Activated T-helper 9 cell treated with anti-CD3 and anti-CD28 coated beads, Interleukin-2, amount 50 U/mL, for 16 hours (primary cell): Measurements from ENCODE around the gene LPIN1.
"Not testable (repeated sequence)": the region's sequence is repeated elsewhere in the genome, so short reads cannot be mapped to it uniquely, and the experiment has no call there.

Experiments used
- DNase-seq: peaks from one replicate; pipeline ENCODE4 v3.0.0-alpha.2; 2020; ENCODE audit warnings: low read depth

LPIN1 gene

DNA sequence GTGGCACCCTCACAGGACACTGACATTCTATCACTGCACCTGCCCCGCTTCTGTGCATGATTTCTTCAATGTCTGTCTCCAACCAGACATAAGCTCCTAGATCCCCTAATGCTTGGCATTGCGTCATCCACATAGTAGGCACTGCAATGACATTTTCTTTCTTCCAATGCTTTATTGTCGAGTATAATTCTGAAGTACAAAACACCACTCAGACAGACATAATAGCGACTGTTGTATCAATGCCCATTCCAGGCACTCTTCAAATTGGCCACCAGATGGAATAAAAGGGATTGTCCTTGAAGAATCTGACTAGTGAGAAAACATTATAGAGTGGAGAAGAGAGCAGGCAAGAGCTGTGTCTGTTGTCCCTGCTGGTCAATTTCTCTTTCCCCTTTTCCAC, 89.0 kb downstream of the LPIN1 start:
- no peak for DNase-seq

DNA sequence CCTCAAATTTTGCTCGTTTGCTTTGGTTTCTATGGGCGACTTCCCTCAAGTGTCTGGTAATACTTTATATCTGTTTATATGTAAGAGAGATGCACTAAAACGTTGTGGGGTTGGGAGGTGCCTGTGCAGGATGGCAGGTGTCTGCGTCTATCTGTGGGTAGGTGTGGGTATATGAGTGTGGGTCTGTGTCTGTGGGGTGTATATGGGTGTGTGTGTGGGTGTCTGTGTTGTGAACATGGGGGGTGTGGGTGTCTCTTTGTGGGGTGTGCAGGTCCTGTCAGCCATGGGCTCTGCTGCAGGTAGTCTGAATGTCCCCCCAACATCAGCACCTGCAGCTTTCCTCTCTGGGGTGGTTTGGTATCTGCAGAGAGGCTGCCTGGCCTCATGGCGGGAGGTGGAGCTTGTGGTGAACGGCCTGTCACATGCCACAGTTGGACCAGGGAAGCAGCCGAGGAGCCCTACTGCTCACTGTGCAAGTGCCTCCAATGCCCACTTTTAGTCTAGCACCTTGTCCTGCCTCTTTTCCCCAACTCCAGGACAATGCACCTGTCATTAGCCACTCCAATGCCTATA, 90.3 kb downstream of the LPIN1 start:
- no peak for DNase-seq

DNA sequence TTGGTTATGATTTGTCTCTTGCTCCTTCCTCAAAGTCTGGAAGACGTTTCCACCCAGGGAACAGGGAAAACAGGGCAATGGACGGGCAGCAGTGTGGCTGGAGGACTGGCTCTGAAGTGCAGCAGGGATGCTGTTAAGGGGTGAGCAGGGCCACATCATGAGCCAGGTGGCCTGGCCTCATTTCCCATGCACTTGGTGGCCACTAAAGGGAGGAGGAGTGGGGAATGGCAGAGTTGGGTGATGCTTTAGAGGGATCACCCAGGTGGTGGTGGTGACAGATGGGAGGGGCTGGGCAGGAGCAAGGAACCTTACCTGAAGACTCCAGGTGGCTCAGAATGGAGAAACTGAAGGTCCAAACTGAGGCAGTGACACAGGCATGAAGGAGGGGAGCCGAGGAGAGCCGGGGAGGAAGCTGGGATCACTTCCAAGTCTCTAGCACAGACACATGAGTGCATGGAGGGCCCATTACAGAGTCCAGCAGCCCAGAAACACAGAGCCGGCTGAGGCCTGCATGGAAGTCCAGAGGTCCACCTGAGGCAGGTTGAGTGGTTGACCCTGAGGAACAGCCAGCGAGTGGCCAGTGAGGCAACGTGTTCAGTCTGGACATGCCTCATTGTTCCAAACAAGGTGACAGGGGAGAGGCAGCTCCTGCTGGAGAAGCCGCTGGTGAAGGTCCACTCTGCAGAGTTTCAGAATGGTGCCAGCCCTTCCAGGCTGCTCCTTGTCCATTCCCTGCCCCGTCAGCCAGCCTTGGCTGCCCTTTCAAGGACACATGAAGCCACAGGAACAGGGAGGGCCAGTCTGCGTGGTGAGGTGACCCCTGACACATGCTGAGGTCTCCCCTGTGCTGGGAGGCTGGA, 91.7 kb downstream of the LPIN1 start:
- no peak for DNase-seq

DNA sequence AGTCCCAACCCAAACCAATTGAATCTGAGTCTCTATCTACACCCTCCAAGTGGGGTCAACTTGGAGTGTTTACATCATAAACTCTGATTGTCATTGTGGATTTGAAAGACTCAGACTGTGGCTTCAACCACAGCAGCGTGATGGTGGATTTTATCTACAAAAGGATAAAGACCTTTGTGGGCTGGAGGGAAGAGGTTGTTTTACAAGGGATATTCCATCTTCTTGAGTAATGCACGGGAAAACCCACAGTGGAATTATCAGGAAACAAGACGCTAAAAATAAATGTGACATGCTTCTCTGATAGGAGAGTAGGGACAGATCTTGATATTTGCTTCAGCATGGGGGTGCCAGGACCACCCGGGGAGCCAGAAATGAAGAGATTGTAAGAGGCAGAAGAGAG, 93.5 kb downstream of the LPIN1 start:
- no peak for DNase-seq

DNA sequence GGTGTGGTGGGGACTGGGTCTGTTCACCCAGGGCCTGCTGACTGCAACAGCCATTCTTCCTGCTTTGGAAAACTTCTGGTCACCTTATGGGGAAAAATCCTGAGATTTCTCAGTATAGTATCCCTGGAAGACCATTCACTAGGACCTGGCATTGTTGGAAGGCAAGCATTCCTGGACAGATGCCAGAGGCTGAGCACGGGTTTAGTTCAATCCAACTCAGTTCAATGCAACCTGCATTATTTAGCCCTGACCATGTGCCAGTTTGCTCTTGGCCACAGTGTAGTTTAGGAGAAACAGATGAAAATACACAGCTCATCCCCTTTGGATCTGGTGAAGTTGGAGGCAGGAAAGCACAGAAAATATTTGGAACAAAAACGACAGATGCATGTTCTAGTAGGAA, 95.9 kb downstream of the LPIN1 start:
- DNase-seq, result no peak

DNA sequence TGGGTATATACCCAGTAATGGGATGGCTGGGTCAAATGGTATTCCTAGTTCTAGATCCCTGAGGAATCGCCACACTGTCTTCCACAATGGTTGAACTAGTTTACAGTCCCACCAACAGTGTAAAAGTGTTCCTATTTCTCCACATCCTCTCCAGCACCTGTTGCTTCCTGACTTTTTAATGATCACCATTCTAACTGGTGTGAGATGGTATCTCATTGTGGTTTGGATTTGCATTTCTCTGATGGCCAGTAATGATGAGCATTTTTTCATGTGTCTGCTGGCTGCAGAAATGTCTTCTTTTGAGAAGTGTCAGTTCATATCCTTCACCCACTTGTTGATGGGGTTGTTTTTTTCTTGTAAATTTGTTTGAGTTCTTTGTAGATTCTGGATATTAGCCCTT, 98.4 kb downstream of the LPIN1 start:
- not testable (repeated sequence) for DNase-seq

DNA sequence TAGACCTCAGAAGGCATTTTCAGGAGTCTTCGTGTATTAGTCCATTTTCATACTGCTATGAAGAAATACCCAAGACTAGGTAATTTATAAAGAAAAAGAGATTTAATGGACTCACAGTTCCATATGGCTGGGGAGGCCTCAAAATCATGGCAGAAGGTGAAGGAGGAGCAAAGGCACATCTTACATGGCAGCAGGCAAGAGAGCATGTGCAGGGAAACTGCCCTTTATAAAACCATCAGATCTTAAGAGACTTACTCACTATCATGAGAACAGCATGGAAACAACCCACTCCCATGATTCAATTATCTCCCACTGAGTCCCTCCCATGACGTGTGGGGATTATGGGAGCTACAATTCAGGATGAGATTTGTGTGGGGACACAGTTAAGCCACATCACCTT, 101.5 kb downstream of the LPIN1 start:
- DNase-seq, result not testable (repeated sequence)

DNA sequence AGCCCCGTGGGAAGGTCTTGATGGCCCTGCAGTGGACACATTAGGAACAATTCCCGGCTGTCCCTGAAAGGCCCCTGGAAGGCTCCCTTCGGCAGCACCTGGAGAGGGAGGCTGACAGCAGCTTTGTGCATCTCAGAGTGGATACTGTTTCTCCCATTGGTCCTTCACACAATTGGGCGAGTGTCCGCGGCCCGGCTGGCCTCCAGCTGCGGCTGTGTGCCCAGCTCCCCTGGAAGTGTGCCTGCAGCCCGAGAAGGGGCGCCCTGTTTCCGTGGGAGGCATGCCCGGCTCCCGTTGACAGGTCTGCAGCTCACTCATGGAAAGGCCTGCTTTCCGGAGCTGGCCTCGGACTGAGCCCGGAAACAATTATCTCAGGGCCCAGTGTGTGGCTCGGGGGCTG, 103.7 kb downstream of the LPIN1 start:
- DNase-seq, result no peak

DNA sequence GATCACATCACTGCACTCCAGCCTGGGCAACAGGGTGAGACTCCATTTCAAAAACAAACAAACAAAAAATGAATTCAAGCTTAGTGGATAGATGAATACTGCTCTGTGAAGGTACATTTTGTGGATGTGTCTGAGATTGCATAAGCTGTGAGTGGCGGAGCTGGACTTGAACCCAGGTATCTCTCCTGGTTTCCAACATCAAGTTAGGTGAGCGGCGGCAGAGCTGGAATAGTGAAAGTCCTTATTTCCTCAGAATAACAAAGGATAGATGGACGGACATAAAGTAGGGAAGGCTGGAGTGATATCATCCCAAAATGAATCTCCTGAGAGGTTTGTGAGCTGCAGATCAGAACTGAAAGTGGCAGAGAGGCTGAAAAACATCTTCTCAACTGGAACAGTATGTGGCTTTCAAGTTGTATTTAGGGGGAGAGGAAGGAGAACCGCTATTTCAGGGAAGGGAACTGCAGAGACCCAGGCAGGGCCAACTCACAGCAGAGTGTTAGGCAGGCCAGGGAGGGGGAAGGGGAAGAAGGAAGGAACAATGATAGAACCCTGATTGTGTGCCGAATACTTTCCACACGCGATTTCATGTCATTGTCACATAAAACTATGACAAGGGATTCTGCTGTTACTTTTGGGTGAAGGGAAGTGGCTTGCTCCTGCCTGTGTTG, 106.2 kb downstream of the LPIN1 start:
- DNase-seq, result no peak

DNA sequence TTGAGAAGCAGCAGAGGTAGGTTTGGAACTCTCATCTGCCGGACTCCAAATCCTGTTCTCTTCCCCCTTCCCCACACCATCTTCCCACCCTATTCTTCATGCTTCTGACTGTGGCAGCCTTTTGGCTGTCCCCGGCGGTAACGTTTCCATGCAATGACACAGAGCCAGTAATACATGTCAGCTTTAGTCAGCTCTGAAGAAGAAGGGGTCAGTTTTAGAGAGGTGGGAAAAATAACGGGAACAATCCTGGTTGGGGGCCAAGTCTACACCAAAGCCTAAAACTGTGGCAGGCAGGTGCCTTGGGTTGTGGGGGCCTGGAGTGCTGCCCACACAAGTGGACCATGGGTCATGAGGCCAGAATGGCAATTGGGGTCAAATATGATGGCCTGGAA, 106.8 kb downstream of the LPIN1 start:
- DNase-seq, result no peak

DNA sequence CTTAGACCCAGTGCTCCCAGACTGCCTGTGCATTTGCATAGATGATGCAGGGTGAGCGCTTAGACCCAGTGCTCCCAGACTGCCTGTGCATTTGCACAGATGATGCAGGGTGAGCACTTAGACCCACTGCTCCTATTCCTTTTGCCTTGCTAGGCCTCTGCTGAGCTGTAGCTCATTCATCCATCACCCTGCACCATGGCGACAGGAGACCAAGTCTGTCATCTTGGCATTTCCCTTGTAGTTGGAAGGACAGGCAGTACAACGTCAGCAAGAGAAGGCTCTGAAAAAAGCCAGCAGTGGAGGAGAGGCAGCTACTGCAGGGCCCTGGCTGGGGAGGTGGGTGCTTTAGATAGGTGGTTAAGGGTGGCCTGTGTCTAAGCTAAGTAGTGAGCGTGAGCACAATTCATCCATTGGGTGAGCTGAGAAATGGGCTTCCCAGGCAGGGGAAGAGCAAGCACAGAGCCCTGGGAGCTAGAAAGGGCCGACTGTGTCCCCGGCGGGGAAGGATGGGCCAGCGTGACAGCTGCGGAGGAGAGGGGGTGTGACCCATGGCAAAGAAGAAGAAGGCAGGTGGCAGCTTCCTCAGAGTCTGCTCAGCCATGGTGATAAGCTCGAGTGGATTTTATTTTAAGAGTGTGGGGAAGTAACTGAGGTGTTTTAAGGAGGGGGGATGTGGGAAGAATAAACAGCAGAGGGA, 108.8 kb downstream of the LPIN1 start:
- DNase-seq, result no peak

DNA sequence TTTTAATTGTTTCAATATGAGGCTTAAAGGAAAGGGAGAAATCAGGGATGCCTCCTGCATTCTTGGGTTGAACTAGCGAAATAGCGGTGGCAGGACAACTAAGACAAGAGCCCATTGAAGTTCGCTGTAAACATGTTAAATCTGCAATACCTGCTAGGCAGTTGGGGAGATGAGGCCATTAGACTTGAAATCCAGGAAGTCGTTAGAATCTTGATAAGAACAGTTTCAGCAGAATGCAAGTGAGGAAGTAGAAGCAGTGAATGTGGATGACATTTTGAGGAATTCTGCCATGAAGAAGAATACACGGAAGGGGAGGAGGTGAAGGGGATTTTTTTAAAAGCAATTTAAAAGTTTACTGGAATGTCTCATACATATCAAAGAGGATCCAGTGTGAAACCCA, 109.7 kb downstream of the LPIN1 start:
- DNase-seq, result no peak

DNA sequence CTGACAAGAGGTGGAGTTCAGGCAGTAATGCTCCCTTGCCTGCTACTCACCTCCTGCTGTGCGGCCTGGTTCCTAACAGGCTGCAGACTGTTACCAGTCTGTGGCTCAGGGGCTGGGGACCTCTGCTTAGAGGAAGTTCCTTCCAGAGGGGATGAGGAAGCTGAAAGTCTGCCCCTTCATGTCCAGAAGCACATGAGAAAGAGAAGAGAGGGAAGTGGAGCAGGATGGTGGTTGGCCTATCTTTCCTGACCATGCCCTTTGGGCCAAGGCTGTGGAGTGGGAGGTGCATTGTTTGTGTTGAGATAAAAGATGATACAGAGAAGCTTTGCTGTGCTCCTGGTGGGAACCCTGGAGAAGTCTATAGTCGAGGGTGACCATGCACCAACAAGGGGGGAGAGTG, 112.5 kb downstream of the LPIN1 start:
- DNase-seq, result no peak

DNA sequence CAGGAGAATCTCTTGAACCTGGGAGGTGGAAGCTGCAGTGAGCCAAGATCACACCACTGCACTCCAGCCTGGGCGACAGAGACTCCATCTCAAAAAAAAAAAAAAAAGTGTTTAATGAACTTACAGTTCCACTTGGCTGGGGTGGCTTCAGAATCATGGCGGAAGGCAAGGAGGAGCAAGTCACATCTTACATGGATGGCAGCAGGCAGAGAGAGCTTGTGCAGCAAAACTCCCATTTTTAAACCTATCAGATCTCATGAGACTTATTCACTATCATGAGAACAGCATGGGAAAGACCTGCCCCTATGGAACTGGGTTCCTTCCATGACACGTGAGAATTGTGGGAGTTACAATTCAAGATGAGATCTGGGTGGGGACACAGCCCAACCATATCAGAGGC, 113.5 kb downstream of the LPIN1 start:
- not testable (repeated sequence) for DNase-seq

DNA sequence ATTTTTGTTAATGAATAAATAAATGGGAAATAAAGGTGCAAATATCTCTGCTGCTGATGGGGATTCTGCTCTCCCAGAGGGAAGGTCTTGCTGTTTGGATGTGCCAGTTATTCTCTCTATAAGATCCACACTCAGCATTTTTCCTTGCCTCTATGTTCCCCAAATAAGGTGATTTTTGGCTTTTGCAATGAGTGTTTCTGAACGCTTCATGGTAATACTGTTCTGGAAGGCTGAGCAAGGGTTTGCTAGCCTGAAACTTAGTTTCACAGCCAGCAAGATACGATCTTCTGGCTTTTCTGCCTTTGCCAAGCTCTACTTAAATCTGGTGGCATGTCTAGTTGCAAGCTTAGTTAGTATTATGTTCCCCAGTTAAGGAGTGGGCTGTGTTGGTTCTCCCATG, 114.6 kb downstream of the LPIN1 start:
- no peak for DNase-seq

DNA sequence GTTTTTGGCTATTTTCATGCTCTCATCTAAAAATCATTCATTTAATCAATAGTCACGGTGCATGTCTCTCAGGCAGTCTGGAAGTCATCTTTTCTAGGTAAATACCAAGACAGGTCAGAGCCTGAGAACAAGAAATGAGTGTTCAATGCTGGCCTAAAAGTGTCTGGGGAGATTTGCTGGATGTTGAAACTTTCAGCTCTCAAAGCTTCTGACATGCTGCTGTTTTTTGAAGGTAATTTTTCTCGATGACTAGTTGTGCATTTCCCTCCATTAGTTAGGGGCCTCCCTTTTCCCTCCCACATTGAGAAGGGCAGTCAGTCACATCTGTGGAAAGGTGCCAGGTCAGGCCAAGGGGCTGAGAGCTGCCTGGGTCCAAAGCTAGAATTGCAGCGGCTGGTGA, 115.6 kb downstream of the LPIN1 start:
- DNase-seq, result no peak

DNA sequence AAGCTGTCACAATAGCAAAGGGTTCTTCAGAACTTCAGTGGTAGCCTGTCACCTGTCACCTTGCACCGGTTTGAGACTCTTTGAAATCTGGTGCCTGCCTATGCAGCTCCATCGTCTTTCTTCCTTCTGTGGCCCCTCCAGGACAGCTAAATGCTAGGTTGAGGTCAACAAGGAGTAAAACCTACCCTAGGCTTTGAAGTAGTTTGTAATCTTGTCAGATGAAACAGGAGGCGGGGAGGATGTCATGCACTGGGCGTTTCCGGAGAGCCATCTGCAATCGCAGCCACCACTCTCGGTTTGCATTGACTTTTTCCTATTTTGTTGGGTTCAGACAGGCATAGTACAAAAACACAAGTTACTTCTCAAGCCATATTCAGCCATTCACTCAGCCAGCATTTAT, 116.7 kb downstream of the LPIN1 start:
- DNase-seq, result no peak

DNA sequence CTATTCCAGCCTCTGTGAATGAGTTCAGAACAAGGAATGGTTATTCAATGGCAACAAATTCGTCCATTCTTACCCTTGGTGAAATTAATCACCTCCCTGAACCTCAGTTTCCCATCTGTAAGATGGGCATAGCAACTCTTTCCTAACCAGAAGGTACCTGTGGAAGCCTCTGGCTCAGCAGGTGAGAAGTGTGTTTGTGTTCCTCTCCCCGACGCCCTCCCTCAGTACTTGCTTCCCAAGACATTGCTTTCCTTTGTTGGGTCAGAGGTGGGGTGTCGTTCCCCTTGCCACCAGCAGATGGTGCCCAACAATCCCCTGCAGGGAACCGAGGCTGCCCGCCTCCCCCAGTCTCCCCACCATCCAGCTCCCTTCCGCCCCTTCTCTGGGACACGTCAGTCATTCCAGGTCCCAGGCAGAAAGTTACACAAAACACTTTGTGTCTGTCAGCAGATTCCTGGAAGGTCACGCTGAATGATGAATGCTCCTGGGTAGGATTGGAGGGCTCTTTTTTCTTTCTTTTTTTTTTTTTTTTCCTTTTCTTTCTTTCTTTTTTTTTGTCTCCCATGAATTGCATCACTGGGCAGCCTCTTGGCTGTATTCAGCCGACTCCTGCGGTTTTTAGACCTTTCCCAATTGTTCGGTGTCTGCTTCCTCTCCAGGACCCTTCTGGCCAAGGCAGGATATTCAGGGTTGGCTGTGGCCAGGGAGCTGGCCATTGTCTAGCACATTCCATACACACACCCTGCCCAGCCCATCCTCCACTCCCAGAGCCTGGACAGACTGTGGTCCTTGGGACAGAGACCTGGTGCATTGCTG, 117.3 kb downstream of the LPIN1 start:
- peak; percentile 48 for DNase-seq

DNA sequence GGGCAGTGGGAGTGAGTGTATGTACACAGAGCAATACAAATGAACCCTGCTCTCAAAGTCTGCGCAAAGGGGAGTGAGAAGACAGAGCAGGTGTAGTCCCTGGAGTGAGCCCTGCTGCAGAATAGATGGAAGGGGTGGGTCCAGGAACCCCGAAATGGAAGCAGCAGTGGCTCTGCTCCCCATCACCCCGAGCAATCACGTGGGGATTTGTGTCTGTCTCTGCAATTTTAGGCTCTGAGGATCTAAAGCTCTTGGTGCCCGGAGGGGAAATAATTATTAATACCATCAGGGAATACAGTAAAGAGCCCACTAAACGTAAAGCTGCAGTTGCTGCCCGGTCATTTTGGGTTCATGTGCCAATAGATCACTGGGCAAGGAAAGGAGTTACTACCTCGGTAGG, 118.3 kb downstream of the LPIN1 start:
- DNase-seq, result no peak

DNA sequence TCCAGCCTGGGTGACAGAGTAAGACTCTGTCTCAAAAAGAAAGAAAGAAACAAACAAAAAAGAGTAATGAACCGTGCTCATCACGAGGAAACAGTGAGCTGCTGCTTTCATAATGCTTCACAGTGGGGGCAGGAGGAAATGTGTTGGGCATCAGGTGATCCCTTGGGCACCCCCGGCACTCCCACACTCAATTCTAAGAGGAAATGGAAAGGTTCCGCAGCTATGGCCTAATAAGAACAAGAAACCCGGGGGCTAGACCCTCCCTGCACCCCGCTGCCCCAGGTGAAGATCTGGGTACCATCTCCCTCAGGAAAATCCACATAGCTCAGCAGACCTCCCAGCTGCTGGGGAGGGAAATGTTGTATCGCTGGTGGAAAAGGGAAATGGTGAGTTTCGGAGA, 118.9 kb downstream of the LPIN1 start:
- no peak for DNase-seq

DNA sequence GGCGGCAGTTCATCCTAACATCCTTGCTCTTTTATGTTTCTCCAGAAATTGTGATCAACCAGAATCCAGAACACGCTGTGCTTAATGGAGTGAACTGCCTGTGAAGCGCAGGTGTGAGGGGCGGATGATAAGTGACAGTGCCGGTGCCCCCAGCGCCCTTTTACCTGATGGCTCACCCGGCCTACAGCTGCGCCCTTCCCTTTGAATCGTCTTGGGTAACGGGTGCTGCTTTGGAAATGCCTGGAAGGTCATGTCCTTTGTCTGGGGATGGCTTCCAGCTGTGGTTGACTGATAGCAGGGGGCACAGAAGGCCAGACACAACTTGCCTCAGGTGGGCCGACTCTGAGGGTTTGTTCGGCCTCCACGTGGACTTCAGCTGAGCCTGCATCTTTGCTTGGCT, 119.4 kb downstream of the LPIN1 start:
- DNase-seq, result no peak
